GM21619 (cell line): Measurements from ENCODE around the gene CGB7.
"Not testable (repeated sequence)": the region's sequence is repeated elsewhere in the genome, so short reads cannot be mapped to it uniquely, and the experiment has no call there.

ENCODE experiments used
- ATAC-seq: cut with Tn5 transposase; IDR thresholded peaks from one replicate; pipeline ENCODE4 v1.9.1; 2021; ENCODE audit not compliant: unreplicated experiment

The CGB7 gene

GRCh38 chr19:49073514-49074378, 16.2 kb upstream of the CGB7 start:
- ATAC-seq, result no peak

DNA sequence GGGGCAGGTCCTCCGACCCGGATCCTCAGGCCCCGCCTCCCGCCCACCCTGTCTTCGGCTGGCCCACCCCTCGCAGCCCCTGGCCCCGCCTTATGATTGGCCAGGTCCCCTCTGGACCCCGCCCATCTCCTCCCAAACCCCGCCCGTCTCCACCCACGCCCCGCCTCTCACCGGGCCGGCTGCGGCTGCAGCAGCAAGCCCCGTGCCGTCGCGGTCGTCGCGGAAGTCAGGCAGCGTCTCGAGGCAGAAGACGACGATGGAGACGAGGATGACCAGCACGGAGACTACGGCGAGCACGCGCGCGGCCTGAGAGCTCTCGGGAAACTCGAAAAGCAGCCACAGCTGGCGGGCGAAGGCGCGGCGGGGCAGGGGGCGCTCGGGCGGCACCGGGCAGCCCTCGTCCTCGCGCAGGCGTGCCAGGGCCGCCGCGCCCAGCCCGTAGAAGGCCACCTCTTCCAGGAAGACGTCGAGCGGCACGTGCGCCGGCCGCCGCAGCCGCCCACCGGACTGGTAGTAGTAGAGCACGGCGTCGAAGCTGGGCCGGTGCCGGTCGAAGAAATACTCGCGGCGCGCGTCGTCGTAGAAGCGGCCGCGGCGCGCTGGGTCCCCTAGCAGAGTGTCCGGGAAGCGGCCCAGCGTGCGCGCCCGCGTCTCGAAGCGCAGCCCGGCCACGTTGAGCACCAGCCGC, 14.5 kb upstream of the CGB7 start:
- no peak for ATAC-seq

DNA sequence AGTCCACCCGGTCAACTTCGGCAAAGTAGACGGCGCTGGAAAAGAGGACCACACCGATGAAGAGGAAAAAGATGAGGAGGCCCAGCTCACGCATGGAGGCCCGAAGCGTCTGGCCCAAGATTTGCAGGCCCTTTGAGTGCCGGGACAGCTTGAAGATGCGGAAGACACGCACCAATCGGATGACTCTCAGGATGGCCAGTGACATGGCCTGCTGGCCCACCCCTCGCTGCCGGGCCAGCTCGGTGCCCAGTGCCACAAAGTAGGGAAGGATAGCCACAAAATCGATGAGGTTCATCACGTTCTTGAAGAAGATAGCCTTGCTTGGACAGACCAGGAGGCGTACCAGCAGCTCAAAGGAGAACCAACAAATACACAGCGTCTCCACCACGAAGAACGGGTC, 12.9 kb upstream of the CGB7 start:
- ATAC-seq, result no peak

DNA sequence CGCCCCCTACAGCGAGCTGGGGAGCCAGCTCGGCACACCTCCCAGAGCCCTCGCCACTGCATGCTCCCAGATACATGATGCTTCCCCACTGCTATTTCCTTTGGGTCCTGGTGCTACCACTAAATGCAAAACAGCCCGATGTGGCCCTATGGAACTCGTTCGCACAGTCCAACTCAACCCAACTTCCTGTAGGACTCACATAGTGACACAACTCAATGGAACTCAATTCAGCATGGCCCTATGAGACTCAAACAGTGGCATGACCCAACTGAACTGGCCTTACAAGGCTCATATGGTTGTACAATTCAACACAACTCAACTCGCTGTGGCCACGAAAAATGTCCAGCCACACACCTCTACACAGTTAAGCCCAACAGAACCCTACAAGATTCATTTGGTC, 11.5 kb upstream of the CGB7 start:
- no peak for ATAC-seq

DNA sequence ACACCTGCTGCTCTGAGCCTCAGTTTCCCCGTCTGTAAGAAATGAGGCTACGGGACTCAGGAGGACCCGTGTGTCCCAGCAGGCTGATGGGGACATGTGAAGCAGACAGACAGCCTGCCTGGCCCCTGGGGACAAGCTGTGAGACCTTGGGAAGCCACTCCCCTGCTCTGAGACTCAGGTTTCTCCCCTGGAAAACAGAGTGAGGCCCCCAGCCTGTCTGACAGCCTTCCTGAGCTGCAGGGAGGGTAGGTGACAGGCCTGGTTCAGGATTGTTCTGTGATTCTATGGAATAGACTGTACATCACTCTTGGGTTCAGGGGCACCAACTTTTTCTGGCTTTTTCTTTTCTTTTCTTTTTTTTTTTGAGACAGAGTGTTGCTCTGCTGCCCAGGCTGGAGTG, 10.0 kb upstream of the CGB7 start:
- ATAC-seq, result no peak

- ATAC-seq, result no peak
These were observed 8.5 kb upstream of the CGB7 start for GRCh38 chr19:49065905-49066512.

DNA sequence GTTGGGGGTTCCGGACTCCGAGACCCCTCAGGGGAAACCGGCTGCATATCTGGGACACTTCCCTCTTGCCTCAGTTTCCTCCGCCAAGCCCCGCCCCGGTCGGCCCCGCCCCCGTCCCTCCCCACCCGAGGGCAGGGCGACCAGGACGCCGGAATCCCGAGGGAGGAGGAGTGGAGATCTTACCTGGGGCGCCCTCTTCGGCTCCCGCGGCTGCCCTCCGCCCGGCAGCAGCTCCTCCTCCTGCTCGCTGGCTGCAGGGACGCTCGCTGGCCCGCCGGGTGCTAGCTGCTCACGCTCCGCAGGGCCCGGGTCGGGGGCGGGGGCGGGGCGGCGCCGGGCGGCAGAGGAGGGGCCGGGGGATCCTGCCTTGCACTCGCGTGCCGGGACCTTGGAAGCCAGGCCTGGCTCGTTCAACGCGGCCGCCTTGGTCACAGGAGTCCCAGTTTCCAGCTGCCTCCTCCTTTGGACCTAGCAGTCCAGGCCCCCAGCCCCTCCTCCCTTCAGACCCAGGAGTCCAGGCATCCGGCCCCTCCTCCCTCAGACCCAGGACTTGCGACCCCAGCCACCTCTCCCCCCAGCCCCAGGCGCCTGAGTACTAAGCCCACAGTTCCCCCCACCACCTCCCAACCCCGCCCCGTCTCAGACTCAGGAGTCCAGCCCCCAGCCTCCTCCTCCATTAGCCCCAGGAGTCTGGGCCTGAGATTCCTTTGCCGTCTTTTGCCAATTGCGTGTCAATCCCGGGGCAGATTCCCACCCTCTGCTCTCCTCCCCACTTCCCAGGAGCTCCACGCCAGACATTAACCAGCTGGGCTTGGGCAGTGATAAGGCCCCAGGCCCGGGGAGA, 7.4 kb upstream of the CGB7 start, which contains the start of gene NTF4:
Gene NTF4, minus strand, starts transcription at position 51 of the 844 bp plus-strand sequence. CDS start 2,821 bp downstream, outside the sequence.
- no peak for ATAC-seq

DNA sequence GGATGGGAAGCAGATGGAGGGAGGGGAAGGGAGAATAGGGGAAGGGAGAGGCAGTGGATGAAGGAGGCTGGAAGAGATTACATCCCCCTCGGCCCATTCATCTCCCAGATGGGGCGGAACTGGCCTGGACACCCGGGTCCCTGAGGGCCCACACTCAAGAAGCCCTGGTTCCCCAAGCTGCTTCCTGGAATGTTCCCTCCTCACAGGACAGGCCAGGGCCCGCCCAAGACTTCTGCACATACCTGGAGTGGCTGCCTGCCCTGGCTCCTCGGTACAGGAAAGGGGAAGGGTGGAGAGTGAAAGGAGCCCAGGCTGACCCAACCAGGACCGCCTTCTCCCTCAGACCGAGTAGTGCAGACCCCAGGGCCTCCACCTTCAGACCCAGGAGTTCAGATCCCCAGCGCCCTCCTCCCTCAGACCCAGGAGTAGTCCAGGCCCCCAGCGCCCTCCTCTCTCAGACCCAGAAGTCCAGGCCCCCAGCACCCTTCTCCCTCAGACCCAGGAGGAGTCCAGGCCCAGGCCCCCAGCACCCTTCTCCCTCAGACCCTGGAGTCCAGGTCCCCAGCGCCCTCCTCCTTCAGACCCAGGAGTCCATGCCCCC, 6.6 kb upstream of the CGB7 start:
- no peak for ATAC-seq

DNA sequence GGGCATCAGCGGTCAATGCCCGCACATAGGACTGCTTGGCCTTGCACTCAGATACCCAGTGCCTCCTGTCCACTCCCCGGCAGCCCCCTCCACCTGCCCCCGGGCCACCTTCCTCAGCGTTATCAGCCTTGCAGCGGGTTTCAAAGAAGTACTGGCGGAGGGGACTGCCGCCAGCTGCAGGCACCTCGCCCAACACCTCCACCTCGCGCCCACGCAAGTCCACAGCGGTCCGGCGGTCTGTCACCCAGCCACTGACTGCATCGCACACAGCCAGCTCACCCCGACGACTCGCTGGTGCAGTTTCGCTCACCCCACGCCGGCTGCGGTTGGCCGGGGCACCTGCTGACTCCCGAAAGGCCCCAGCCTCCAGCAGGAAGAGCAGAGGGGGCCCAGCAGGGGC, 3.9 kb upstream of the CGB7 start:
- no peak for ATAC-seq

GRCh38 chr19:49061000-49061399, 3.5 kb upstream of the CGB7 start:
- ATAC-seq, result no peak

GRCh38 chr19:49059053-49059452, 1.5 kb upstream of the CGB7 start:
- no peak for ATAC-seq

- no peak for ATAC-seq
These were observed 1.0 kb upstream of the CGB7 start for GRCh38 chr19:49058562-49058961.

- not testable (repeated sequence) for ATAC-seq
These were observed 500 bp downstream of the CGB7 start for GRCh38 chr19:49056902-49057596.

GRCh38 chr19:49056101-49056901, 1.2 kb downstream of the CGB7 start:
- peak; percentile 47 for ATAC-seq

DNA sequence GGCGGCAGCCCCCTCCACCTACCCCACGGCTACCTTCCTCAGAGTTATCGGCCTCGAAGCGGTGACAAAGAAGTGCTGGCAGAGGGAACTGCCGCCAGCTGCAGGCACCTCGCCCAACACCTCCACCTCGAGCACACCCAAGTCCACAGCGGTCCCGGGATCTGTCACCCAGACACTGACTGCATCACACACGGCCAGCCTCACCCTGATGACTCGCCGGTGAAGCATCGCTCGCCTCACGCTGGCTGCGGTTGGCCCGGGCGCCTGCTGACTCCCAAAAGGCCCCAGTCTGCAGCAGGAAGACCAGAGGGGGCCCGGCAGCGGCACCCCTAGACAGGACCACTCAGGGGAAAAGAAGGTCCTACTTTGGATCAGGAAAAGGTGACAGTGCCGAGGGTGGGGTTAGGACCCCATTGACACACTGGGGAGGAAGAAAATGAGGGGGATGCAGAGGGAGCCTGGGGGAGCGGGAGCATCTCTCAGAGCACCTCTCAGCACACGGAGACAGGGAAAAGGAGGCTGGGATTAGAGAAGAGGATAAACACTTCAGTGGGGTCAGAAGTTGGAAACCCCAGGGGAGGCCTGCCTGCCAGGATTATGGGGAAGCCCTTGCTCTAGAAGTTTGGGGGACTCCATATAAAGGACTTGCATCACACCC, 7.0 kb downstream of the CGB7 start:
- ATAC-seq, result not testable (repeated sequence)

- not testable (repeated sequence) for ATAC-seq
These were observed 7.7 kb downstream of the CGB7 start for GRCh38 chr19:49049834-49050233.

DNA sequence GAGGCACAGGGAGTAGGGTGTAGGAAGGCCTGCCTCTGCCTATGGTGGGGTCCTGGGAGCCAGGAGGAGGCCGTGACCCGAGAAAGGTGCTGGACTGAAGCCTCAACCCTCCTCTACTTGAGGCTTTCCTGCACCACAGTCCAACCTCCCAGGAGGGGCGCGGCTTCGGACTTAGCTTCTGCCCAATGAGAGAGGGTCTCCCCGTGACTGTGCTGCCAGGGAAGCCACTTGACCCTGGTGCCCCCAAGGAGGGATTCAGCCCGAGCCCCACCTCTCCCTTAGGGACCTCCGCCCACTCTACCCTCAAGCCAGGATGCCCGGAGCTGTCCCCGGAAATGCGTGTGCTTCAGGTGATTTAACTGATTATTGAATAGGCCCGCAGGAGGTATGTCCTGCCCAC, 8.5 kb downstream of the CGB7 start, which contains the start of gene CGB8:
Gene CGB8, minus strand, starts transcription at position 101 of the 400 bp plus-strand sequence. CDS start 372 bp downstream, outside the sequence.
- ATAC-seq, result not testable (repeated sequence)

GRCh38 chr19:49043548-49043947, 14.0 kb downstream of the CGB7 start, which contains the start of gene CGB5:
Gene CGB5, plus strand, starts transcription at chr19:49043848. Its CDS starts 362 bp downstream, at chr19:49044210.
- not testable (repeated sequence) for ATAC-seq
